Measurements from ENCODE around the gene LTBP1.
A peak's percentile ranks its signal among the peaks of the same experiment; 100 is the strongest.
"Not testable (repeated sequence)": the region's sequence is repeated elsewhere in the genome, so short reads cannot be mapped to it uniquely, and the experiment has no call there.

Gene LTBP1, protein sequence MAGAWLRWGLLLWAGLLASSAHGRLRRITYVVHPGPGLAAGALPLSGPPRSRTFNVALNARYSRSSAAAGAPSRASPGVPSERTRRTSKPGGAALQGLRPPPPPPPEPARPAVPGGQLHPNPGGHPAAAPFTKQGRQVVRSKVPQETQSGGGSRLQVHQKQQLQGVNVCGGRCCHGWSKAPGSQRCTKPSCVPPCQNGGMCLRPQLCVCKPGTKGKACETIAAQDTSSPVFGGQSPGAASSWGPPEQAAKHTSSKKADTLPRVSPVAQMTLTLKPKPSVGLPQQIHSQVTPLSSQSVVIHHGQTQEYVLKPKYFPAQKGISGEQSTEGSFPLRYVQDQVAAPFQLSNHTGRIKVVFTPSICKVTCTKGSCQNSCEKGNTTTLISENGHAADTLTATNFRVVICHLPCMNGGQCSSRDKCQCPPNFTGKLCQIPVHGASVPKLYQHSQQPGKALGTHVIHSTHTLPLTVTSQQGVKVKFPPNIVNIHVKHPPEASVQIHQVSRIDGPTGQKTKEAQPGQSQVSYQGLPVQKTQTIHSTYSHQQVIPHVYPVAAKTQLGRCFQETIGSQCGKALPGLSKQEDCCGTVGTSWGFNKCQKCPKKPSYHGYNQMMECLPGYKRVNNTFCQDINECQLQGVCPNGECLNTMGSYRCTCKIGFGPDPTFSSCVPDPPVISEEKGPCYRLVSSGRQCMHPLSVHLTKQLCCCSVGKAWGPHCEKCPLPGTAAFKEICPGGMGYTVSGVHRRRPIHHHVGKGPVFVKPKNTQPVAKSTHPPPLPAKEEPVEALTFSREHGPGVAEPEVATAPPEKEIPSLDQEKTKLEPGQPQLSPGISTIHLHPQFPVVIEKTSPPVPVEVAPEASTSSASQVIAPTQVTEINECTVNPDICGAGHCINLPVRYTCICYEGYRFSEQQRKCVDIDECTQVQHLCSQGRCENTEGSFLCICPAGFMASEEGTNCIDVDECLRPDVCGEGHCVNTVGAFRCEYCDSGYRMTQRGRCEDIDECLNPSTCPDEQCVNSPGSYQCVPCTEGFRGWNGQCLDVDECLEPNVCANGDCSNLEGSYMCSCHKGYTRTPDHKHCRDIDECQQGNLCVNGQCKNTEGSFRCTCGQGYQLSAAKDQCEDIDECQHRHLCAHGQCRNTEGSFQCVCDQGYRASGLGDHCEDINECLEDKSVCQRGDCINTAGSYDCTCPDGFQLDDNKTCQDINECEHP (N-terminal part only)

DNA sequence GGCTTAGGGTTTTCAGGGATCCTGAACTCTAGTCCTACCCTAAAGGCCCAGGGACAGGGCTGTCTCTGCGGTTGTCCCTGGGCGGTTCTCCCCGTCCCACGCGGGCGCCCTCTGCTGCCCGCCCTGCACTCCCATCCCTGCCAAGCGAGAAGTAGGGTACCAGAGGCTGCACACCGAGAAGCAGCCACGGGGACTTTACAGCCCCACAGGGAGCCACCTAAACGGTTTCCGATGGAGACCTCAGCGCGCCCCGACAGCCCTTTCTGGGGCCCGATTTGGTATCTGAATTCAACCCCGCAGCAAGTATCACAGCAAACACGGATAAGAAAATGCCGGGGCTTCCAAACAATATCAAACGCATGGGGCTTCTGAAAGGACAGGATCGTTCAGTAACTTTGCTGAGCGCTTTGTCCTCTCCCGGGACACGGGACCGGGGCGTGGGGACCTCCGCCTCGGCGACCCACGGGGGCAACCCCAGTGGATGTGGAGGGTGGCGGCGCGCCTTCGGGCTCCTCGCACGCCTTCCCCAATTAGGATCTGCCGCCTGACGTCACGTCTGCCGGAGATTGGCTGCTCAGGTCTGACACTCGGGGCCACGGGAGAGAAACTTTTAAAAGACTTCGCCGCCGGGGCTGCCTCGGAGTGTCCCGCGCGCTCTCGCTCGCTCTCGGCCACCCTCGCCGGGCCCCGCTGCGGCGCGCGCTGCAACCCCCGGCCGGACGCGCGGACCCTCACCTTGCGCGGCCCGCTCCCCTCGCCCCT, at the start of gene LTBP1:
Gene LTBP1 (plus strand): TSS at position 640 of the 762 bp plus-strand sequence. CDS start 372 bp downstream, outside the sequence.
- DNase-seq, result peak; percentile 52

GRCh38 chr2:32900246-32900973, 46.3 kb upstream of the LTBP1 start:
- DNase-seq, result no peak

DNA sequence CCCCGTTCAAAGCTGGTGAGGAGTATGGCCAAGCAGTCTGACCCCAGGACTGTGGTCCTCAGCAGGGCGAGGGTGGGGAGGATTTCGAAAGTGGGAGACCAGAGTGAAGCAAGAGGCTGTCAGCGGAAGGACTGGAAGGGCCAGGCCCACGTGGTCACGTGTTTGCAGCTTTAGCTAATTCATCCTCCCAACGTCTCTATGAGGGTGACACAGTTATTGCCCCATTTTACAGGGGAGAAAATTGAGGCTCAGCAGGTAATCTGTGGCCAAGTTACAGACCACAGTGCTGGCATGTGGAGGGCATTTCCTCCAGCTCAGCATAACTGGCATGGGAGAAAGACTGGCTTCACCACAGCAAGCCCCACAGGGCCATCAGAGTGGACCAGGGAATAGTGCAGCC, 45.4 kb upstream of the LTBP1 start:
- no peak for DNase-seq

GRCh38 chr2:32902174-32902573, 44.6 kb upstream of the LTBP1 start:
- no peak for DNase-seq

DNA sequence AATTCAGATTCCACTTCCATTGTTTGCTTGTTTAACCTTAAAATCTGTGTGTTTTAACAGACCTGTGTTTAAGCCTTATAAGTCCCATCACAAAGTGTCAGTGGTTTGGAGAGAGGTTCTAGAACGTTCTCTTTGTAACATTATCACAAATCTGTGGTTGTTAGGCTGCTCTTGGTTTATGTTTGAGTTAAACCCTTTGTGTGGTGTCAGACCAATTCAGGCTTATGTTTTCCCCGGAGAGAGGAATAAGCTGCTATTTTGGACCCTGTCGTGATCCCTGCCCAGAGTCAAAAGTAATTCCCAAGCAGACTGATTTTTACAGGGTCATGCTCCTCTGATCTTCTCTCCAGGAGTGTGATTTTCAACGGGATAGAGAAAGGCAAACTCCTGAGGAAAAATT, 43.8 kb upstream of the LTBP1 start:
- DNase-seq, result no peak

DNA sequence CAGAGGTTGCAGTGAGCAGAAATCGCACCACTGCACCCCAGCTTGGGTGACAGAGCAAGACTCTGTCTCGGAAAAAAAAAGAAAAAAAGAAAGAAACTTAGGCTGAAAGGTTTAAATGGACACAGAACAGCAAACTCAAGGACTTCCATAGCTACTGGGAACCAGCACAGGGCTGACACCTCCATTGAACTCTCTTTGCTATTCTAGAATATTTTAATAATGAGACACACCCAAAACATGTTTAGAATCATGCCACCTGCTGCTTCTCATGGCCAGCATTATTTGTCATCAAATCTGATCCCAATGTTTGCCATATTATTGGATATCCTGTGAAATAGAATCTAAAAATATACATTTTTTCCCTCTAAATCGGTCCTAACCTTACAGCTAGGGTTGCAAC, 42.7 kb upstream of the LTBP1 start:
- DNase-seq, result no peak

- no peak for DNase-seq
These were observed 42.0 kb upstream of the LTBP1 start for GRCh38 chr2:32904751-32905150.

- DNase-seq, result no peak
These were observed 41.5 kb upstream of the LTBP1 start for GRCh38 chr2:32905270-32905669.

DNA sequence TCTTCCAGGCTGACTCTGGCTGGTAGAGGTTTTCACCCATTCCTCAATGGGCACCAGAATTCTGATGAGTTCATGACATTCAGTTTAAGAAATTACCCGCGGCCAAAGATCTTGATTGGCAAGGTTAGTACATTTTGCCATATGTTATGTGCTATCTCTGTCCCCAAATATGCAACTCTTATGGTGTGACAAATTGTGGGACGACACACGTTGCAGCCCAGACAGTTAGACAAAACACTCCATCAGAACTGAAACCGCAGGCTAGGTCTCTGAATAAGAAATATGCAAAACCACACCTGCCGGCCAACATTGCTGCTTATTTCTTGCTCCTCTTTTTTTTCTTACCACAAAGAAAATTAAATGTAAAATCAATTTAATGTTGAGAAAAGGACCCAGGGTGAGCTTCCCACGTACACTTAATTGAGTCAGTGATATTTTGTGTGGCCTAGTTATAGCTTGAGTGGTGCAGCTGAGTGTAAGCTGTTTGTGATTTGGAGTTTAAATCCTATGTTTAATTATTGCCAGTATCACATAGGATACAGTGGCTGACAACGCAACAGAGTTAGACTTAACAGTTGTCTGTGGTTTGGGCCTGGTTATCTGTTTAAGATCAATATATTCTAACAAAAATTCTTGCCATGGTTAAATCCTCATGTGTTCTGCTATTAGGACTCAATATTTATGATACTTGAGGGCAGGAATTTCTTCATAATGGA, 35.7 kb upstream of the LTBP1 start:
- no peak for DNase-seq

DNA sequence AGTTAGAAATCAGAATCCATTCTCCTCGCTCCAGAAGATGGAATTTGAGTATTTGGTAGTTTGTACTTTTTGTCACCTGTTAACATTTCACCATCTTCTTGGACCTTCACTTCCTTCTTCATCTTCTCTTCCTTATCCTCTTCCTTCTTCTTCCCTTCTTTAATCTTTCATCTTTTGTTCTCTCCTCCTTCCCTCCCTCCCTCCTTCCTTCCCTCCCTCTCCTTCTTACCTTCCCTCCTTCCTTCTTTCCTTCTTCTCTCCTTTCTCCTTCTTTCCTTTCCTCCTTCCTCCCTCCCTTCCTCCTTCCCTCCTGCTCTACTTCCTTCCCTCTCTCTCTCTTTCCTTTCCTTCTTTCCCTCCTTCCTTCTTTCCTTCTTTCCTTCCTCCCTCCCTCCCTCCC, 31.1 kb upstream of the LTBP1 start:
- no peak for DNase-seq

DNA sequence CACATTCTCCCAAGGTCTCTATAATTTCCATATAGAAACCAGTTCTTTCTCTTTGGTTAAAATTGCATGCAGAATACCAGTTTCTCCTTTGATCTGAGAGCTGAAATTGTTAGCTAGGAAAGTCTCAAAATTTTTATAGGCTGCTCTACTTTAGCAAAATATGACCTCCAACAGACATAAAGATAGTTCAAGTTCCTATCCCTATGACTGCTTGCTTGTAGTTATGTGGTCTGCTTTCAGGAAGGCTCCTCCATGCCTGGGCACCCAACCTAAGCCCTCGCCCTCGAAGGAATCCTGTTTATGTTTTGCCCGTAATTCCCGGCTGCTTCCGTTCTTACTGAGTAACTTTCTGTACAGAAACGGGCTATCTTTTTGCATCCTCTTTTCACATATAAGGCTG, 28.0 kb upstream of the LTBP1 start:
- no peak for DNase-seq

DNA sequence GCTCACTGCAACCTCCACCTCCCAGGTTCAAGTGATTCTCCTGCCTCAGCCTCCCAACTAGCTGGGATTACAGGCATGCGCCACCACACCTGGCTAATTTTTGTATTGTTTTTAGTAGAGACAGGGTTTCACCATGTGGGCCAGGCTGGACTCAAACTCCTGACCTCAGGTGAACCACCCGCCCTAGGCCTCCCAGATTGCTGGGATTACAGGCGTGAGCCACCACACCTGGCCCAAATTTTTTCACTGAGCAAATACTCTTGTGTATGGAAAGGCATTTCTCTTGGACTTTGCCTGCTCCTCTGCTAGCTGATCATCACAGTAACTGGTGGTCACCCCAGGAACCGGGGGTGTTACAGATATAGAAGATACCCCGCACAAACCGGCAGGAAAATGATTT, 26.9 kb upstream of the LTBP1 start:
- DNase-seq, result not testable (repeated sequence)

GRCh38 chr2:32921486-32921885, 25.3 kb upstream of the LTBP1 start:
- DNase-seq, result not testable (repeated sequence)

GRCh38 chr2:32922501-32922900, 24.3 kb upstream of the LTBP1 start:
- no peak for DNase-seq

GRCh38 chr2:32923109-32923508, 23.6 kb upstream of the LTBP1 start:
- DNase-seq, result no peak

DNA sequence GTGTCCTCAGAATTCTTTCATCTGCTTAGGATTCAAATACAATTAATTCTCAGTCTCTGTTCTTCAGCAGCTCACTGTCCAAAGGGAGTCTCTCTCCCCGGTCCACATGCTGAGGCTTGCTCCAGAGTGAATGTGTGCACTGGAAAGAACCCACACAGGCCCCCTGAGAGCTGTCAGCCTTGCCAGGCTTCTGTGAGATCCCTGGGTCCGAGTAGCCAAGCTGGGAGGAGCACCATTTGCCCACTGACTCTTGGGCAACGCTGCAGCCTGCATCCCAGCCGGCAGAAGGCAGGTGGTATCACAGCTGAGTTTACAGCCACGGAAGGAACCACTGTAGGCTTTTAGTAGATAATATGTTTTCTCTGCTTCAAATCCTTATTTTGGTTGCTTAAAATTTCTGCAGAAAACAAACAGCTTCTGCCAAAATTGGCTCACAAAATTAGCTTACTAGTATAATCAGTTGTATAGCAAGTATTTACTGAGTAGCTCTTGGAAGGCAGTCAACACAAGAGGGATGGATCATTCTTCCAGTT, 21.4 kb upstream of the LTBP1 start:
- DNase-seq, result no peak

GRCh38 chr2:32925976-32926707, 20.6 kb upstream of the LTBP1 start:
- no peak for DNase-seq

DNA sequence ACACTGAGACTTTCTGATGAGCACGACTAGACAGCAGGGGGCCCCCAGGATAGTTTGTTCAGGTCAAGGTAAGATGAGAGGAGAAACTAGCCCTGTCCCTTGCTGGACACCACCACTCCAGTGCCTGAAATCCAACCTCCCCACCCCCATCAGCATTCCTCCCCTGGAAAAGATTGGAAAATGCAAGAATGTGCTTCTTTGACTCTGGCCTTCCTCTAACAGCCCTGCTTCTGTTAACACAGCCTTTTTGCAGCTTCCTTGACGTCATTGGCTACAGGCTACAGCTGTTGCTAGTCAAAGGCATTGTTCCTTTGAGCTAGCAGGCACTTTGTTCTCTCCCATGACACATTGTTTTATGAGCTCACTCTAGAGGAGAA, 20.1 kb upstream of the LTBP1 start:
- DNase-seq, result no peak

- DNase-seq, result no peak
These were observed 16.3 kb upstream of the LTBP1 start for GRCh38 chr2:32930436-32930835.

DNA sequence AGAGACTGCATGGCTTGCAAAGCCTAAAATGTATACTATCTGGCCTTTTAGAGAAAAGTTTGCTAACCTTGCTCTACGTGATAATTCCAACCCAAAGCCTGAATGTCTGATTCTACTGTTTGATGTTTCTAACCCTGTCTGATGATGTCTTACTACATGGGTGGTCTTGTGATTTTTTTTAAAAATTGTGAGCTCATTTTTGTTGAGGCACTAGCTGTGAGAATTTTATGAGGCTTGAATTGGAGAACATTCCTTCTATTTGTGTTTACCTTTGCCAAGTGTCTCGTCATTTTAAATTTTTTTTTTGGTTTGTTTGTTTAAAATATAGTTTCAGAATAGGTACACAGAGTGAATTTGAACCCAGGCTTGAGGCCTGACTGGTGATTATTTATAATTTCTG, 15.2 kb upstream of the LTBP1 start:
- DNase-seq, result no peak

Measured in CD4-positive, alpha-beta T cell treated with Interleukin-6 for 4 hours (primary cell).